Measurements from ENCODE around the gene XCR1. TPM values are rescaled to one million over a fixed set of nuclear protein-coding genes. Genes with fewer than 3 reads are reported as not detected.

Gene XCR1
- total RNA-seq, 1 donor from 2014 or later: not detected

DNA sequence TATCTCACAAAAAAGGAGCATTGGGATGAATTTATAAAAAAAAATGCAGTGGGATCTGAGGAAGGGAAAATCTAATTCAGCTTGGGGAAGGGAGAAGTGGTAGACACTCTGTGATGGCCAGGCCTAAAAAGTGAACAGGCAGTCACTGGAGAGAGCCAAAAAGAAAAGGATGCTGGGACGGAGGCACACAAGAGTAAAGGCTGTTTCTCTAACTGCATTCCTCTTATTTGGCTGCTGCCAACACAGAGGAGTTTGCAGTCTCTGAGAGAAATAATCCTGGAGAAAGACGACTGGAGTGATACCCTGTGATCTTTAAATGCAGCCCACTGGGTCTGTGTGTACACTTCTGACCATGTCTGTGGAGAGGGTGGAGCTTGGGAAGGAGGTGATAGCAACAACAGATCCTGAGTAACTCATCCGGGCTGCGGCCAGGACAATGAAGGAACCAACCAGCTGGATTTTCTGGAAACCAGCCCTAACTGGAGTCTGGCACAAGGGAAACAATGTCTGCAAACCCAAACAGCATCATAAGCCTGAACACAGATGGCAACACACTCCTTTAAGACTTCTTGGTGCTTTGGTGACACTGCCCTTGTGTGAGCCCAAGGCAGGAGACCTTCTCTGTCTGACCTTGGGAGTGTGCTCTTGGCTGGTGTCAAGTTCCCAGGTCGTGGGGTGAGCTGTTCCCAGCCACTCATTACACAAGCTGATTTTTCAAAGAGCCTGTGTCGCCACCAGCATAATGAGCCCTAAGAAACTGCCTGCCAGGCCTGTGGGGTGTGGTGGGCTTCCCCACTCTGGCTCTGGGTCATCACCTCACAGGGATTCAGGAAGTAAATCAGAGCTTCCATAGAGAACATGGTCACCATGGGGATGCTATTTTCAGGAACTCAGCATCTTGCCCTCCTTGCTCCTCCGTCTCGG, 39.7 kb downstream of the XCR1 start:
- CTCF ChIA-PET: no interaction called here
- no peaks in the 10 kb centered on the region for H3K27me3 Mint-ChIP-seq
- no peak overlapping the region for H3K4me3 Mint-ChIP-seq
- H3K27ac Mint-ChIP-seq: no peak overlapping the region
- no peak for TF ChIP-seq CTCF (IDR thresholded peaks at IDR 0.05)
- H3K4me1 Mint-ChIP-seq: peaks cover 15% of the 10 kb centered on the region
- peaks cover 43% of the 10 kb centered on the region for H3K36me3 Mint-ChIP-seq (ENCODE audit: low read depth)
- intact Hi-C loops (cut with micrococcal nuclease): no loop called here
- POLR2A ChIA-PET: no interaction called here
- no peaks in the 10 kb centered on the region for H3K9me3 Mint-ChIP-seq
- no peak for ATAC-seq (ENCODE audit: low read depth)
- DNase-seq: no peak

GRCh38 chr3:45986303-45986982, 40.8 kb downstream of the XCR1 start:
- intact Hi-C loops (cut with micrococcal nuclease): no loop called here
- no peaks in the 10 kb centered on the region for H3K27me3 Mint-ChIP-seq
- H3K9me3 Mint-ChIP-seq: no peaks in the 10 kb centered on the region
- CTCF ChIA-PET: no interaction called here
- DNase-seq: no peak
- POLR2A ChIA-PET: no interaction called here
- no peak for ATAC-seq (ENCODE audit: low read depth)
- no peak for TF ChIP-seq CTCF (IDR thresholded peaks at IDR 0.05)
- H3K4me1 Mint-ChIP-seq: peaks cover 5% of the 10 kb centered on the region
- peaks cover 50% of the 10 kb centered on the region for H3K36me3 Mint-ChIP-seq (ENCODE audit: low read depth)
- H3K27ac Mint-ChIP-seq: no peak overlapping the region
- H3K4me3 Mint-ChIP-seq: no peak overlapping the region

DNA sequence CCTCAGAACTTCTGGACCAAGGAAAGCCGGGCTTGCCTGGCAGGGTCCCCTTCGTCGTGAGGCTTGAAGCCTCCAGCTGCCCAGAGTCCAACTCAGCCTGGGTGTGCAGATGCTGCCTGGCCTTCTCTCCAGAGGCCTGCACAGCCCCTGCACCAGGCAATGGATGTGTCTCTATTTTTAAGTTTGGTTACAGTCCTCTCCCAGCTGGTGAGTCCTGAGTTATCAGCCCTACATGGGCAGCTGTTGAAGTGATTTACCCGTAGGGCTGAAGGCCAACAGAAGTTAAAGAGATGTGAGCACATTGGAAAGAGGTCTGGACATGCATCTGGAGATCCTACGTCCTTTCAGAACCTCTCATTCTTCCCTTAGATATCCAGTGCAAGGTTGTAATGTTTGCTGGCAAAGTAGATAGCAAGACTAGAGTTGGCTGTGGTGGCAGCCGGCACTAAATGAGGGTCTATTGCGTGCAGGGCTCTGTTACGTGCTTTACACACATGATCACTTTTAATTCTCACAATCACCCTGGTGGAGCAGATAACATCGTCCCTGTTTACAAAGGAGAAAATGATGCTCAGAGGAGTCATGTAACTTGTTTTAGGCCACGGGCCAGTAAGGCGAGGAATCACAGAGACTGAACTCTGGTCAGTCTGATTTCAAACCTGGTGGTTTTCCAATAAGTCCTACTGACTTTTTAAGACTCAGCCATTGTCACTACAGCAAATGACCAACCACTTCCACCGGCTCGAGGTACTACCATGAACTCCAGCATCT, 41.6 kb downstream of the XCR1 start:
- H3K36me3 Mint-ChIP-seq (ENCODE audit: low read depth): peaks cover 58% of the 10 kb centered on the region
- no peak for DNase-seq
- no peak for TF ChIP-seq CTCF (IDR thresholded peaks at IDR 0.05)
- CTCF ChIA-PET: no interaction called here
- POLR2A ChIA-PET: no interaction called here
- peaks cover 9% of the 10 kb centered on the region for H3K4me1 Mint-ChIP-seq
- H3K27me3 Mint-ChIP-seq: no peaks in the 10 kb centered on the region
- intact Hi-C loops (cut with micrococcal nuclease): no loop called here
- ATAC-seq (ENCODE audit: low read depth): no peak
- H3K9me3 Mint-ChIP-seq: no peaks in the 10 kb centered on the region
- no peak overlapping the region for H3K27ac Mint-ChIP-seq
- H3K4me3 Mint-ChIP-seq: no peak overlapping the region

GRCh38 chr3:45984331-45985312, 42.7 kb downstream of the XCR1 start:
- peaks cover 20% of the 10 kb centered on the region for H3K4me1 Mint-ChIP-seq
- intact Hi-C loops (cut with micrococcal nuclease): no loop called here
- ChIA-PET CTCF (no interaction called here), POLR2A (no interaction called here)
- H3K27ac Mint-ChIP-seq: no peak overlapping the region
- no peak for TF ChIP-seq CTCF (IDR thresholded peaks at IDR 0.05)
- H3K9me3 Mint-ChIP-seq: no peaks in the 10 kb centered on the region
- no peaks in the 10 kb centered on the region for H3K27me3 Mint-ChIP-seq
- H3K4me3 Mint-ChIP-seq: no peak overlapping the region
- H3K36me3 Mint-ChIP-seq (ENCODE audit: low read depth): peaks cover 59% of the 10 kb centered on the region
- ATAC-seq (ENCODE audit: low read depth) (no peak), DNase-seq (no peak)
